GM12801 (cell line): ENCODE results near the gene KLK11.

Experiments used
- CTCF ChIP-seq: IDR thresholded peaks from one replicate; pipeline ENCODE4 v1.5.1; 2011; ENCODE audit warnings: control low read depth; ENCODE audit not compliant: insufficient read length; ENCODE audit errors: extremely low read depth

Gene KLK11, protein sequence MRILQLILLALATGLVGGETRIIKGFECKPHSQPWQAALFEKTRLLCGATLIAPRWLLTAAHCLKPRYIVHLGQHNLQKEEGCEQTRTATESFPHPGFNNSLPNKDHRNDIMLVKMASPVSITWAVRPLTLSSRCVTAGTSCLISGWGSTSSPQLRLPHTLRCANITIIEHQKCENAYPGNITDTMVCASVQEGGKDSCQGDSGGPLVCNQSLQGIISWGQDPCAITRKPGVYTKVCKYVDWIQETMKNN

DNA sequence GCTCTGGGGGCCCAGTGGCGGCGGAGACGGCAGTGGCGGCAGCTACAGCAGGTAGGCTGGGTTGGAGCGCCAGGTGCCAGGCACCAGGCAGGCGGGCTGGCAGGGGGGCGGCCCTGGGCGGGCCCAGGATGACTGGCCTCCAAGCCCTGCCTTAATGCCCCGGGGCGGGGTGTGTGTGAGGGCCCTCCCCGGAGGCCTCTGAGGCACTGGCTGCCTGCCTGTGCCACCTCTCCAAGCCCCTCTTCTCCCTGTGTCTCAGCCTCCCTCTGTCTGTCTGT lies at the start of gene KLK11:
Gene KLK11, minus strand, starts transcription at position 63 of the 278 bp plus-strand sequence. CDS start 985 bp downstream, outside the sequence.
- TF ChIP-seq CTCF: no peak

GRCh38 chr19:51075998-51076397 lies 49.6 kb upstream of the KLK11 start:
- TF ChIP-seq CTCF: no peak

GRCh38 chr19:51071095-51071405 lies 44.6 kb upstream of the KLK11 start:
- TF ChIP-seq CTCF: no peak

DNA sequence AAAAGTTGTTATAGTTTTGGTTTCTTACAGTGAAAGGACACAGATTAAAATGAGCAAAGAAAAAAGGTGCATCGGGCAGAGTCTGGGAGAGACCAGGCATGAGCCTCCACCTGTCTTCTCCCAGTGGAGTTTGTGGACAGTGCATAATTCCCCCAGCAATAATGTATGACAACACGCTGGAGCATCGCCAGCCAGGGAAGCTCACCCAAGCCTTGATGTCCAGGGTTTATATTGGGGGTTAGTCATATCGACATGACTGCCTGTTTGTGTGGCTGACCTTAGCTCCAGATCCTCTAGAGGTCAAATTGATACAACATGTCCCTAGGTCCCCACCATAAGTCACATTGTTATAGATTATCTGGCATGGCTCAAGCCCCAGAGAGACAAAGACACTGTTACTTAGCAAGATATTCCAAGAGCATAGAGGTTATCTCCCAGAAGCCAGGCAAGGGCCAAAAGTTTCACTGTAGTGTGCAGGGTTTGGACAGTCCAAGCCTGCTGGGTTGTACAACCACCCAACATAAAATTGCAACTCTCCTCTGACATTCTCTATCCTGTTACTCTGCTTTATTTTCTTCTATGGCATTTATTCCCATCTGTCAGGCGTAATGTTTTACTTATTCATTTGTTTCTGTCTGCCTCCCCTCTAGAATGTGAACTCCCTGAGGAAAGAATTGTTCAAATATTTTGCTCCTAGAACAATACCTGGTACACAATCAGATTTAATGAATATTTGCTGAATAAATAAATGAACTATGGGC lies 44.1 kb upstream of the KLK11 start:
- no peak for TF ChIP-seq CTCF

DNA sequence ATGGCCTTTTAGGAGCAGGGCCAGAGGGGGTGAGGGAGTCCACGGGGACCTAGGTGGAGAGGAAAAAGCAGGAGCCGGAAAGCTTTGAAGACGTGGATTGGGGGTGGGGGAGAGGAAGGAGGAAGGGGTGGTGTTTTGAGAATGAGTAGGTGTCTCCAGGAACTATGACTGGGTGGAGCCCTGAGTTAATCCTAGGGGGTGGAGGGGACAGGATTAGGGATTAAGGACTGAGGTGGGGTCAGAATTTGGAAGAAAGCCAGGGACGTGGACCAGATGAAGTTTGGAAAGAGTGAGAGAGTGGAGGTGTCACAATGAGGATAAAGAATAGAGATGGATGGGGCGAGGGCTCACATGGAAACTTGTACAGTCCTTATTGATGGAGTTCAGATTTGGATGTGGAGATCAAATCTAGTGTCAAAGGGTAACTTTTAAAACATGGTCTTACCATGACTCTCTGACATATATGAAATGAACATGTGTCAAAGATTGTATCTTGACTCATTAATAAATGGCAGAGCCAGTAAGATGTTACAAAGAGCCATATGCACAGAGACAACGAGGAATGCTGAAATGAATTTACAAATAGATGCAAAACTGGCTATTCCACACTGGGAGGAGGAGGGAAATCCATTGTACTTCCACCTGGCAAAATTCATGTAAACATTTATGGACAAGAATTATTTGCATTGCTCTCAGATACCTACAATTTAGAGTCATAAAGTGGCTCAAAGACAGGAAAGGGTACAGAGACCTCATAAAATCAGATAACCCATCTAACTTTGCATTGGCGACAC lies 40.2 kb upstream of the KLK11 start:
- TF ChIP-seq CTCF: no peak

GRCh38 chr19:51065221-51065960 lies 39.0 kb upstream of the KLK11 start:
- no peak for TF ChIP-seq CTCF
